ENCODE data around the gene OTOG.

- TF ChIP-seq CTCF (IDR thresholded peaks at IDR 0.05; ENCODE audit: borderline replicate concordance, extremely low read depth, low read length, poor library complexity, severe bottlenecking) (no peak), EZH2 (IDR thresholded peaks at IDR 0.05; ENCODE audit: borderline replicate concordance, low read depth, low read length, severe bottlenecking) (no peak)
These were observed 52.4 kb downstream of the OTOG start for GRCh38 chr11:17599460-17599925.
